Stimulated activated CD8-positive, alpha-beta memory T cell treated with anti-CD3 and anti-CD28 coated beads, Interleukin-12 subunit alpha, Interleukin-12 subunit beta, amount 100 ng/mL, for 24 hours (primary cell): ENCODE measurements around the gene POC1A.

ENCODE experiments used
- DNase-seq: peaks from one replicate; pipeline ENCODE4 v3.0.0-alpha.2; 2020; ENCODE audit errors: extremely low read depth

POC1A gene

GRCh38 chr3:52026041-52026440 lies 128.2 kb downstream of the POC1A start:
- no peak for DNase-seq

- DNase-seq = no peak
Measured at GRCh38 chr3:52025453-52025852, 128.8 kb downstream of the POC1A start.
